GM18873 (cell line): Measurements from ENCODE around the gene WDR90.
"Not testable (repeated sequence)": the region's sequence is repeated elsewhere in the genome, so short reads cannot be mapped to it uniquely, and the experiment has no call there.

ENCODE experiments used
- ATAC-seq: cut with Tn5 transposase; IDR thresholded peaks from one replicate; pipeline ENCODE4 v1.9.1; 2021; ENCODE audit warnings: mild to moderate bottlenecking, moderate library complexity, moderate number of reproducible peaks; ENCODE audit not compliant: unreplicated experiment, low FRiP score

WDR90 gene

DNA sequence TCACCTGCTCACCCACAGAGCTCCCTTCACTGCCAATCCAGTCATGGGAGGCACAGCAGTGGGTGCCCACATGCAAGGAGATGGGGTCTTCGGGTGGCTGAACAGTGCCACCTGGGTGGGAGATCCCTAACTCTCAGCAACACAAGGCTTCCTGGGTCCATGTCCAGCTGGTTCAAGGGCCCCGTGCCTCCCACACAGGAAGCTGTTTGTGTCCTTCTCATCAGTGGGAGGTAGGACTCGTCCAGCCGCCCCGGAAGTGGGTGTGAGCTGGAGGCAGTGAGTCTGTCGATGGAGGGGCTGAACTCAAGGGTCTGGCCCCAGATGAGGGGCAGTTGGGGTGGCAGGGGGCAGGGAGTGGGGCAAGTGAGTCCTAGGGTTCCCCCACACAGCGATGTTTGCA, 54.9 kb downstream of the WDR90 start:
- no peak for ATAC-seq

DNA sequence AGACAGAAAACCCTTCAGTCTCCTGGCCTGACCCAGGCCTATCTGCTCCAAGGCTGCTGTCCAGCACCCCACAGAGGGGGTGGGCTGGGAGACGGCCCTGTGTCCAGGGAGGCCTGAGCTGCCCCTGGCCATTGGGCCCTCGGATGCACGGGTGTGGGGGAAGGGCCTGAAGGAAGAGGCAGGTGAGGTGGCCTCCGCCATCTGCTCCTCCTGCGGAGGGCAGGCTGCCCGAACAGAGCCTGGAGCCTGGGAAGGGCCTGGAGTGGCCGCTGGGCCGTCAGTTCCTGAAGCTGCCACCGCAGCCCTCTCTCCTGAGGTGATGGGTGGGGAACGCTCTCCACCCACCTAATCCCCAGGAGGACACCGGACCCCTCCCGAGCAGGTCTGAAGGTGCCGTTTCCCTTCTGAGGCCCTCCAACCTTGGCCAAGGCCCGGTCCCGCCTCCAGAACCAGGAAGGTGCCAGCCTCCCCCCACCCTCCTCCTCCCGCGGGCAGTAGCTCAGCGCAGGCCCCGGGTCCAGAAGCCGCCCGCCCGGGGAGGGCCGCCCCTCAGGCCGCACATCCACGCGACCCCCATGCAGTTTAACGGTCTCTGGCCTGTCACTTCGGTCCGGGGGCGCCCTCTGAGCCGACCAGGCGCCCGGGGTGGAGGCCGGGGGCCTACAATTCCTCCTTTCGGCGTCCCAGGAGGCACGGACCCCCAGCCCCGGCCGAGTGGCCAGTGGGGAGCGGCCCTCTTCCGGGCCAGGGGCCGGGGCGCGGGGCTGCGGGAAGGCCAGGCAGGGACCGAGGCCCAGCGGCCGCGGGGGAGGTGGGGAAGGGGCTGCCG, 55.6 kb downstream of the WDR90 start:
- no peak for ATAC-seq

DNA sequence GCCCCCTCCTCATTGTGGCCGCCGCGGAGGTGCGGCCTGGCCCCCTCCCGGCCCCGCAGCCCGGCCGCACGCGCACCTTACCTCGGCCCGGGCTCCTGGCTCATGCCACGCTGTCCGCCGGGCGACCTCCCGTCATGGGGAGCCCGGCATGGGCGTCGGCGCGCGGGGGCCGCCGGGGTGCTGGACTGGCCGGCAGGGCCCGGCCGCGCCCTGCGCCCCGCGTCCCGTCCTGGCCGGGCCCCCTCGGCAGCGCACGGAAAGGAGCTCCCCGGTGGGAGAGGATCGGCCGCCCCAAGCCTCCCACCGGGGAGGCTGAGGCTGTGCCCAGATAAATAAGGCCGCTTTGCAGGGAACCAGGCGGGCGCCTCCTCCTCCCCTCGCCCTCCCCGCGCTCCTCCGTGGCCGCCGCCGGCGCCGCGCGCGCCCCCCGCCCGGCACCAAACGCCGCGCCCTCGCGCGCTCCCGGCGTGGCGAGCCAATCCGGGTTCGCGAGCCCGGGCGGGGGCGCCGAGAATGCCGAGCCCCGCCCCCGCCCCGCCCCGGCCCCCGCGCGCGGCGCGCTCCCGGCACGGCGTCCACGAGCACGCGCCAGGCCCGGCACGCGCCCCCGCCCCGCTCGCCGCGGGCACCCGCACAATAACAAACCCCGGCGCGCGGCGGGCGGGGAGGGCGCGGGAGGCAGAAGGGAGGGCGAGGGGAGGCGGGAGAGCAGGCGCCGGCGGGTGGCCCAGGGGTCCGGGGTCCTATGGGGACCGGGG, 56.4 kb downstream of the WDR90 start, which contains the start of gene FBXL16:
Gene FBXL16, minus strand, starts transcription at position 371 of the 758 bp plus-strand sequence. CDS start 8,396 bp downstream, outside the sequence.
- no peak for ATAC-seq

GRCh38 chr16:706189-707061, 57.3 kb downstream of the WDR90 start:
- ATAC-seq = no peak

DNA sequence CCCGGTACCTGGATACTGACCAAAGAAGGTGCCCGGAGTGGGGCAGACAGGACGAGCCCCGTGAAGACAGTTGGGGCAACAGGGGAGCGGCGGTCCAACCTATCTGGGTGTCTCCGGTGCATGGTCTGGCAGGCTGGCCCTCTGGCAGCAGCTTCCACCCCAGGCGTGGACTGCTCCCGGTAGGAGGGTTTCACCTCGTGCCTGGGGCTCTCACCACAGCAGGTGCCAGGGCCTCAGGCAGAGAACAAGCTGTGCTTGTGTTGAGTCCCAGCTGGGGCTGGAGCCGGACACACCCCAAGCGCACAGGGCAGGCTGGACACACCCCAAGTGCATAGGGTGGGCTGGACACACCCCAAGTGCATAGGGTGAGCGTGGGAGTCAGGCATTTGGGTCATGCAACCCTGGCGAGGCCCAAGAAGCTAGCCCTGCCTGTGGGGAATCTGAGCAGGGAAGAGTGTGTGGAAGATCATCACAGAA, 57.9 kb downstream of the WDR90 start:
- no peak for ATAC-seq

GRCh38 chr16:708019-708418, 58.9 kb downstream of the WDR90 start:
- ATAC-seq = no peak

DNA sequence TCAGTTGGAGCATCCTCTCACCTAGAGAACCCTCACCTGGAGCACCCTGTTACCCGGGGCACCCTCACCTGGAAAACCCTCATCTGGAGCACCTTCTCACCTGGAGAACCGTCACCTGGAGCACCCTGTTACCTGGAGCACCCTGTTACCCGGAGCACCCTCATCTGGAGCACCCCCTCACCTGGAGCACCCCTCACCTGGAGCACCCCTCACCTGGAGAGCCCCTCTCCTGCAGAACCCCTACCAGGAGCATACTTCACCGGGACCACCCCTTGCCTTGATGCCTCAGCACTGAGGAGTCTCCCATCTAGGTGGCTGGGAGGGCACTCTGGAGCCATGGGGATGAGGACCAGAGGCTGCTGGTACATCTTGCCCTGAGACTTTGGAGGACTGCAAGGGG, 59.8 kb downstream of the WDR90 start:
- ATAC-seq = no peak

GRCh38 chr16:709566-710499, 60.7 kb downstream of the WDR90 start:
- no peak for ATAC-seq

DNA sequence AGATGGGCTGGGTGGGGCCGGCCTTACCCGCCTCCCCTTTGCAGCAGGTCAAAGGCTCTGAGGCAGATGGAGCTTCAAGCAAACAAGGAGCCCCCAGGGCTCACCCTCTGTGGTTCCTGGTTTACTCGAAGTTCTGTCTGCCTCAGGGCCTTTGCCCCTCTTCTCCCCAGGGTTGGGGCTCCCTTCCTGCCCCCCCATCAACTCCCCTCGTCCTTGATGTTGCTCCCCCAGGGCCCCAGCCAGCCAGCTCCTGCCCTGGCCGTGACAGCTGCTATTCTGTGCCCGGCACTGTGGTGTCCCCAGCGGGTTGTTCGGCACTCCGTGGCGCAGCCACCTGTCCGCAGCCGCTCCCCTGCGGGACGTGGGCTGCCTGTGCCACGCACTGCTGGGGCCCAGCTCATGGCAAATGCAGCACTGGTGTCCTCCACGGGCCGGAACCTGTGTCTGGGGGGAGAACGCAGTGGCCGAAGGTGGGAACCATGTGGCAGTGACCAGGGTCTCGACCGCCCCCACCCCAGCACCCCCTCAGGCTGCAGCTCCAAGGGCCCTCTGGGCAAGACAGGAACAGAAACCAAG, 61.4 kb downstream of the WDR90 start:
- ATAC-seq = no peak

- no peak for ATAC-seq
Observed at GRCh38 chr16:711084-711483, 61.9 kb downstream of the WDR90 start.

- no peak for ATAC-seq
Observed at GRCh38 chr16:711548-712320, 62.6 kb downstream of the WDR90 start.

DNA sequence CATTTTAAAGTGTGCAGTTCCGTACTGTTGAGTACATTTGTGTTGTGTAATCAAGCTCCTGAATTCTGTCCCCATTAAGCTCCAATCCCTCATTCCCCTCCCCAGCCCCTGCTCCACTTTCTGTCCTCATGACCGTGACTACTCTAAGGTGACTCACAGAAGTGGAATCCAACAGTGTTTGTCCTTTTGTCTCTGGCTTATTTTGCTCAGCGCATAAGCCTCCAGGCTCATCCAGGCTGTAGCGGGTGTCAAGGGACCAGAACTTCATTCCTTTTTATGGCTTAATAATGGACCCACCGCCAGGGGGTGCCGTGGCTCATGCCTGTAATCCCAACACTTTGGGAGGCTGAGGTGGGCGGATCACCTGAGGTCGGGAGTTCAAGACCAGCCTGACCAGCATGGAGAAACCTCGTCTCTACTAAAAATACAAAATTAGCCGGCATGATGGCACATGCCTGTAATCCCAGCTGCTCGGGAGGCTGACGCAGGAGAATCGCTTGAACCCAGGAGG, 63.6 kb downstream of the WDR90 start:
- not testable (repeated sequence) for ATAC-seq

- ATAC-seq = no peak
Observed at GRCh38 chr16:714079-714478, 64.9 kb downstream of the WDR90 start.

DNA sequence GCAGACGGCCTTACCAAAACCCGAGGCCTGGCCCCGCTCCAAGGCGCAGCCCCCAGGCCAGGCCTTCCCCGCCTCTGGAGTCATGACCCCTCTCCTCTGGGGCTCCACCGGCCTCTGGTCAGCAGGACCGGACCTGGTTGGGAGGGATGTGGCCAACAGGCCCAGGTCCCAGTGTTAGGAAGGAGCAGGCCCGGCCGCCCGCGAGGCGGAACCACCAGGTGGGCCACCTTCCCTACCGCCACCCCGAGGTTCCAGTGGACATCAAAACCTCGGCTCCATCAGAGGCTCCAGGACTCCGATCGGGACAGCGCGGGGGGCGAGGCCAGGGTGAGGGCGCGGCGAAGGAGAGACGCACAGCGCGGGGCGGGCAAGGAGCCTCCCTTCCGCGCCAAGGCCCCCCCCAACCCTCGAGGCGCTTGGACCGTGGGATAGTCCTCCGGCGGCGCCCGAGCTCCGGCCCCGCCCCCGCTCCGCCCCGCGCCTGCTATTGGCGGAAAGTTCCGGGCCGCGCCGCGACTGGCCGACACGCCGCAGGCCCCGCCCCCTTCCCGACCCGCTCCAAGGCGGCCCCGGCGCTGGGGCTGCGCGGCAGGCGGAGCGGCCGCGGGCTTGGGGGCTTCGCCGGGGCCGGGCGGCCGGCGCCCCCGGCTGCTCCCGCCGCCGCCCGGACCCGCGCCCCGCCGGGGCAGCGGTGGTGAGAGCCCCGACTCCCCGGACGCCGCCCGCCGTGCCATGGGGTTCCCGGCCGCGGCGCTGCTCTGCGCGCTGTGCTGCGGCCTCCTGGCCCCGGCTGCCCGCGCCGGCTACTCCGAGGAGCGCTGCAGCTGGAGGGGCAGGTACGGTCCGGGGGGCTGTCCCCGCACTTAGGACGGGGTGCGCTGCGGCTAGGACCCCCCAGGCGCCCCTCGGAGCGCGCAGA, 65.7 kb downstream of the WDR90 start, which contains the start of gene METRN:
Gene METRN, plus strand, starts transcription at position 561 of the 919 bp plus-strand sequence. Its CDS starts 172 bp downstream, at position 733.
- no peak for ATAC-seq

DNA sequence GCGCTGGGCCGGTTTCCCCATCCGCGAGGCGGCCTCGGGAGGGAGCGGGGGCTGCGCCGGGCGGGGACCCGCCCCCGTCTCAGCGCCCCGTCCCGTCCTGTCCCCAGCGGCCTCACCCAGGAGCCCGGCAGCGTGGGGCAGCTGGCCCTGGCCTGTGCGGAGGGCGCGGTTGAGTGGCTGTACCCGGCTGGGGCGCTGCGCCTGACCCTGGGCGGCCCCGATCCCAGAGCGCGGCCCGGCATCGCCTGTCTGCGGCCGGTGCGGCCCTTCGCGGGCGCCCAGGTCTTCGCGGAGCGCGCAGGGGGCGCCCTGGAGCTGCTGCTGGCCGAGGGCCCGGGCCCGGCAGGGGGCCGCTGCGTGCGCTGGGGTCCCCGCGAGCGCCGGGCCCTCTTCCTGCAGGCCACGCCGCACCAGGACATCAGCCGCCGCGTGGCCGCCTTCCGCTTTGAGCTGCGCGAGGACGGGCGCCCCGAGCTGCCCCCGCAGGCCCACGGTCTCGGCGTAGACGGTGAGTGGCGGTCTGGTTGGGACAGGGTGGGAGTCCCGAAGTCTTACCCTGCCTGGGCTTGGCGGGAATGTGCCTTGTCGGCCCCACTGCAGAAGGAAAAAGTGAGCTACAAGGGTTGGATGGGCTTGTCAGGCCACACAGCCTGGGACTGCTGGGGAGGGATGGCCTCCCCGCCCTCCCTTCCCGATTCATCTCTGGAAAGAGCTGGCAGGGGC, 66.5 kb downstream of the WDR90 start:
- ATAC-seq = no peak

GRCh38 chr16:716200-716568, 67.0 kb downstream of the WDR90 start:
- ATAC-seq = no peak
